NCI-H2029 (cell line): ENCODE results near the gene SLC13A3.

Experiments used
- DNase-seq: peaks from one replicate; lab custom pipeline; 2025; lab: John Stamatoyannopoulos, UW

Gene SLC13A3

DNA sequence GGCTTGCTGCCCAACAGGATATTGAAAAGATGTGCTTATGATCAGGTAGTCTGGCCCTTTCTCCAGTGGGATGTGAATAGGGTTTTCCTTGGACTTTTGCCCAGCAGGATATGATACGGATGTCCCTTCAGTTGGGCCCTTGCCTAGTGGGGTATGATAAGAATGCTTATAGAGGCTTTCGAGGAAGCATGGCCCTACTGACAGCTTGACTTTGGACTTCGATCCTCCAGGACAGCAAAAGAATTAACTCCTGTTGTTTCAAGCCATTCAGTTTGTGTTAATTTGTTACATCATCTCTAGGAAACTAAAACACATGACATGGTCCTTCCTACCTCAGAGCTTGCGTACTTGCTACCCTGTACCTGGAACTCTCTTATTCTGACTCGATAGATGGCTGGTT is 128.2 kb downstream of the SLC13A3 start:
- DNase-seq, result peak; percentile 40

DNA sequence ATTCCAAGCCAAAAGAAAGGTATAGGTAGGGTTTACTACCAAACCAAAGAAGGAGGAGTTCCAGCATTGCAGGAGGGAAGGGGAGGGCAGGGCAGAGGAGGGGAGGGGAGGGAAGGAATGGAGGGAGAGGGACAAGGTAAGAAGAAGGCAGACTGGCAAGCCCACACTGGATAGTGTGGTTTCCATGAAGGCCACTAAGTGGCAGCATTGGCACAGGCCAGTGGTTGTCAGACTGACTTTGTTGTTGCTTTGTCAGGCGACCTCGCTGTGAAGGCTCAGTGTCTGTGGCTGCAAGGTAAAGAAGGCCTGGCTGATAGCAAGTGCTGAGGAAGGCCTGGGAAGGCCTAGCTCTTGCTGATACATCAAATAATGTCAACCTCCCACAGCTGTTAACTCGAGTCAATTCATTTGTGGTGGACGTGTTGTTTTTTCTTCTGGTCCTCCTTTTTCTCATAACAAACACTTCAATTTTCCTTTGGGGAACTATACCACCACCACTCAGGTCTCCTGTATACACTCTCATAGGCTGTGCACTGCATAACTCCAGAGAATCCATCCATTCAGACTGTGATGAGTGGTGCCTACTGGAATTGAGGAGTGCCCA is 130.2 kb downstream of the SLC13A3 start:
- peak; percentile 66 for DNase-seq

DNA sequence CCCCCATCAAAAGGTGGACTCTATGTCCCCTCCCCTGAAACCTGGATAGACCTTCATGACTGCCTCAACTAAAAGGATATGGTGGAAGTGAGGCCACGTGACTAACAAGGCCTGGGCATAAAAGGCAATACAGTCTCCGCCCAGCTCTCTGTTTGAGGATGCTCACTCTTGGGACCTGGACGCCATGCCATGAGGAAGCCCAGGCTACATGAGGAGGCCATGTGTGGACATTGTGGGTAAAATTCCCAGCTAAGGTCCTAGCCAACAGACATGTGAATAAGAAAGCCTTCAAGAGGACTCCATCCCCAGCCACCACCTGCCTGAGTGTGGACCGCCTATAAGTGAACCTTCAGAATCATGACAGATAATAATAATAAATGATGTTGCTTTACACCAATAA is 130.7 kb downstream of the SLC13A3 start:
- no peak for DNase-seq

DNA sequence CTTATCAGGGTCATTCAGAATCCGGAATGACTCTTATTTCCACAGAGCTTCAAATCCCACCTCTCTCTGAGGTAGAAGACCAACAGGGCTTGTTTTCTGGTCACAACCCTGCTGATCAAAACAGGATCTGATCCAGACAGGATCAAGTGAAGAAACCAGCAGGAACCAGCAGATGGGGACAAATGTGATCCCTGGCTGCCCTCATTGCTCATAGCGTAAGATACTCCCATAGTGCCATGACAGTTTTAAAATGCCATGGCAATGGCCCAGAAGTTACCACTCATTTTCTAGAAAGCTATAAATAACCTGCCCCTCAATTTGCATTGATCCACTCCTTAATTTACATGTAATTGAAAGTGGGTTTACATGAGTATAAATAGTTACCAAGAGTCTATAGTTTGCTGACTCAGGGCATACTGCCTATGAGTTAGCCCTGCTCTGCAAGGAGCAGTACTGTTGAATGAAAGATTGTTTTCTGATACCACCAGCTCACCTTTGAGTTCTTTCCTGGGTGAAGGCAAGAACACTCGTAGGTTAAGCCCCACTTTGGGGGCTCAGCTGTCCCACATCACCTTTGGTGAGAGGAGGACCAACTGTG is 131.7 kb downstream of the SLC13A3 start:
- DNase-seq, result no peak

DNA sequence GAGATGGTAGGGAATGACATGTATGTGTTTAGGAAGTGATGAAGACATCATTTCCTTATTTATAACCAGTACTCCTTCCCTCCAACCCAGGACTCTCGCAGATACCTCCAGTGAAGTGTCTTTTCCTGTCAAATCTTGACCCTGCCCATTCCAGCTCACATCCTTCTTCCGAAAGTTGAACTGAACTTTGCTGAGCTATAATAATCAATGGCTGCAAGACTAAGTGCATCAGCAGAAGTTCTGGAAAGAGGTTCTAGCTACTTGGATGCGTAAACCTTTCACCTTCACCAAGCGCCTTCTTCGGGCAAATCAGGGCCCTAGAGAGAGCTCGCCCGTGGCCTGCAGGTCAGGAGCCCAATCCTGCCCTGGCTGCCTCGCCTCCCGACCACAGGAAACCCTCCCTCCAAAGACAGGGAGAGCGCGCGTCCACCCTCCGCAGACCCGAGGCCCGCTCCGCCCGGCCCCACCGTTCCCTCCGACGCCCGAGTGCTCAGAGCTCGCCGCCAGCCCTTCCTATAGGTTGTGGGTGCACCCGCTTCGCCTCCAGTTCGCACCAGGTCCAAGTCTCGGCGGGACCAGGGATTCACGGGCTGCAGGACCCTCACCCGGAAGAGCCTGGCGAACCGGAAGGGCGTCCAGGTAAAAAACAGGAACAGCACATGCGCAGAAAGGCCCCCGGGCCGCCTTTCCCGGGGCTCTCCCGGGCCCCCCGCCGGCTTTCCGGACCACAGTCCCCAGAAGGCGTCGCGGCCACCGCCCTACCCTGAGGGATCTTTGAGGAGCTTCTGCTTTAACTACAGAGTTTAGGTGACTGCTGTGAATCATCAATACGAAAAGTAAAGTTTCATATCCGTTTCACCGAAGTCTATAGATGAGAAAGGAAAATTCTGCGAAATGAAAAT is 138.1 kb downstream of the SLC13A3 start, which contains the start of gene ZNF334:
Gene ZNF334, minus strand, starts transcription at position 617 of the 902 bp plus-strand sequence. CDS start 1,457 bp downstream, outside the sequence.
- peak; percentile 81 for DNase-seq

DNA sequence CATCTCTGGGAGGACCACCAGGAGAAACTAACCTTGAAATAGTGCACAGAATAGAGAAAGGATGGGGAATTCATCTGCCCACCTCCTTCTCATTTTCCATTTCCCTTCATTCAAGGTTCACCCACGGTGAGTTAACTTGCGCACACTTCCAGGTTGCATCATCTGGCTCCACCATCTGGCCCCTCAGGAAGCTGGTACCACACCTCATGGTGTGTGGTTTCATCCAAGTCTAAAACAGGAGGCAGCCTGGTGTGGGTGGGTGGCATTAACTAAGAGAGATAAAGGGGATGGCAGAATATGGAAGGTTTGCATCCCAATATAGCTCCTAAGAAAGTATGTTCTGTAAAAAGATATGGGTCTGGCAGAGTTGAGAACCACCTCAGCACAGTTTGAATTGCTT is 141.7 kb downstream of the SLC13A3 start:
- no peak for DNase-seq
